Stimulated activated CD8-positive, alpha-beta memory T cell treated with anti-CD3 and anti-CD28 coated beads, Interleukin-7, amount 100 ng/mL, for 48 hours (primary cell): ENCODE results near the gene INIP.
"Not testable (repeated sequence)": the region's sequence is repeated elsewhere in the genome, so short reads cannot be mapped to it uniquely, and the experiment has no call there.

Experiments
- DNase-seq, 2 donors: peaks; one replicate each; pipeline ENCODE4 v3.0.0-alpha.2; 2020; ENCODE audit warnings: low read depth in 1 of 2; ENCODE audit errors: extremely low read depth in 1 of 2

The INIP gene

GRCh38 chr9:112743216-112743836, 25.4 kb upstream of the INIP start:
- no peak for DNase-seq

- no peak for DNase-seq
Observed at GRCh38 chr9:112734892-112735291, 17.0 kb upstream of the INIP start.

DNA sequence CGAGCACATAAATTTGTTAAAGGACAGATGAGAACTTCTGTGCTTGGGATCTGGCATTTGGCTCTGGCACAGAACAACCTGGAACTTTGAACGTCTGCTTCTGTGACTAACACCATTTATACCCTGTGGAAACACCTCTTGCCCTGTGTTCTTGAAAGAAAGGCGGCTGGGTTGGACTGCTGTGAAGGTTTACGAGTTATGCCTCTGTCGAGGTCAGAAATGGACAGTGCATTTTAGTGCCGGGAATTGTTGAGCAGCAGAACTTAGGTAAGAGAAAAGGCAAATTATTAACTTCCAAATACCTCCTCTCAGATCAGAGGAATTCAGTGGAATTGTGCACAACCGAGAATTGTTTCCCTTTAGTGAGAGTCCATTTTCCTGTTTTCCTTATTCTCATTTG, 14.1 kb upstream of the INIP start:
- no peak for DNase-seq

- no peak for DNase-seq
Observed at GRCh38 chr9:112728401-112728800, 10.5 kb upstream of the INIP start.

DNA sequence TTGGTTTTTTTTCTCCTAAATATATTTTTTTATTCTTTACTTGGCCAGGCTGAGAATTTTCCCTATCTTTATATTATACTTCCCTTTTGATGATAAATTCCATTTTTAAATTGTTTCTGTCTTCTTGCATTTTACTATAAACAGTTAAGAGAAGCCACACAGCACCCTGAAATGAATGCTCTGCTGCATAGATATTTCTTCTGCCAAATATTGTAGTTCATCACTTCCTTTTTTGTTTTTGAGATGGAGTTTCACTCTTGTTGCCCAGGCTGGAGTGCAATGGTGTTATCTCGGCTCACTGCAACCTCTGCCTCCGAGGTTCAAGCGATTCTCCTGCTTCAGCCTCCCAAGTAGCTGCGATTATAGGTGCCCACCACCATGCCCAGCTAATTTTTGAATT, 8.5 kb upstream of the INIP start:
- DNase-seq: no peak

GRCh38 chr9:112725961-112726360, 8.0 kb upstream of the INIP start:
- DNase-seq: no peak

DNA sequence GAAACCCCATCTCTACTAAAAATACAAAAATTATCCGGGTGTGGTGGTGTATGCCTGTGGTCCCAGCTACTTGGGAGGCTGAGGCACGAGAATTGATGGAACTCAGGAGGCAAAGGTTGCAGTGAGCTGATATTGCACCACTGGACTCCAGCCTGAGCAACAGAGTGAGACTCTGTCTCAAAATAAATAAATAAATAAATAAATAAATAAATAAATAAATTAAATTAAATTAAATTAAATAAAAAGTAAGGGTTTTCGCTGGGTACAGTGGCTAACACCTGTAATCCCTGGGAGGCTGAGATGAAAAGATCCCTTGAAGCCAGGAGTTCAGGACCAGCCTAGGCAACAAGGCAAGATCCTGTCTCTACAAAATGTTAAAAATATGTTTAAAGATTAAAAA, 4.8 kb upstream of the INIP start:
- DNase-seq: not testable (repeated sequence)

- no peak for DNase-seq
Observed at GRCh38 chr9:112720113-112720780, 2.3 kb upstream of the INIP start.

- DNase-seq: no peak
Observed at GRCh38 chr9:112719696-112720095, 1.8 kb upstream of the INIP start.

GRCh38 chr9:112719241-112719691, 1.3 kb upstream of the INIP start:
- no peak for DNase-seq

- no peak for DNase-seq
Observed at GRCh38 chr9:112712678-112713077, 5.2 kb downstream of the INIP start.

- no peak for DNase-seq
Observed at GRCh38 chr9:112711050-112711689, 6.7 kb downstream of the INIP start.

GRCh38 chr9:112705768-112706427, 12.0 kb downstream of the INIP start:
- DNase-seq: no peak

GRCh38 chr9:112703304-112703703, 14.6 kb downstream of the INIP start:
- DNase-seq: no peak

- no peak for DNase-seq
Observed at GRCh38 chr9:112700085-112700484, 17.8 kb downstream of the INIP start.

GRCh38 chr9:112699230-112699629, 18.7 kb downstream of the INIP start:
- no peak for DNase-seq

GRCh38 chr9:112696461-112696860, 21.5 kb downstream of the INIP start:
- DNase-seq: no peak

- no peak for DNase-seq
Observed at GRCh38 chr9:112694706-112695555, 23.0 kb downstream of the INIP start.

DNA sequence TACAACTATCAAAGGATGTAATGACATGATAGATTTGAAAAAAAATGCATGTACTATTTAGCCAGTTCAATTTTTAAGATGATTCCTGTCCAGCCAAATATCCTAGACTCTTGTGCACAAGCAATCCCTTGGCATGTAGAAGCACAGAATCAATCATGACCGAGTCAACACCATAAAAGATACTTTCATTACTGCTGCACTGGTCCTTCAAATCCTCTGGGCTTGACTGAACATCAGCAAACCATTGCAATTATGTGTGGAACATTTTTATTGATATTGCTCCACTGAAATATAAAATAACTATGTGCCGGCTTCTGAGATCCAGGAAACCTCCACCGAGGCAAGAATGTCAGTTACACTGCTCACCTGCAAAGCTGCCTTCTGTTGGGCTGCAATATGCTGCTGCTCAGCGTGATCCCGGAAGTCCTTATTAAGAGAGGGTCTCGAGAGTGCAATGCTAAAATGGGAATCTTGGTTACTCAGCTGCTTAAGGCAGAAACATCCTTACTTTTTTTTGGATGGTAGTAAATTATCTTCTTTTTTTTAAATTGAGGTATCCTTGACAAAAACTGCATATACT, 28.7 kb downstream of the INIP start:
- no peak for DNase-seq

DNA sequence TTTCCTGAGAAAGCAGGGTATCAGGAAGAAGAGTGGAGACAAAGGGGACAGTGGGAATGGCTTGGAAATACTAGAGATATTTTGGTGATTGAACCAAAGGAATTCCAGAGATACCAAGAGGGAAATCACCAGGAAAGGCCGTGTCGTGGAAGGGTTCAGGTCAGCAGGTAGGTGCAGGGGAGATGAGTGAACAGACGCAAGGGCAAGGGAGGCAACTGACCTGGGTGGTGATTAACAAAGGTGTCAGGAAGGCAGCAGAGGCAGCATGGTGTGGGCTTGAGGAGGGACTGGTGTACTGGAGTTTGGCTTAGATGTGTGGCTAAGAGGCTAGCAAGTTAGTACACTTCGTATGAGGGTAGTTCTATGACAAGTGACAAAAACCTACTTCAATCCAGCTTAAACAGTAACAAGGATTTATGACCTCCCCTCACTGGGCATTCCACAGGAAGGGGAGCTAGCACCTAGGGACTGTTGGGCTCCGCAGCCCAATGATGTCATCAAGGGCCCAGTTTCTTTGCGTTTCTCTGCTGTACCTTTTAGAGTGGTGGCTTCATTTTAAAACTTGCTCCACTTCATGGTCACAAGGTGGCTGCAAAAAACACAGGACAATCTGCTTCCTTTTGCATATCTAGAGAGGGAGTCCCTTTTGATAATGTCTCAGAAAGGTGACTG, 37.0 kb downstream of the INIP start:
- DNase-seq: no peak
